HG03045 (cell line): Measurements from ENCODE around the gene GPR176.

Experiments used
- ATAC-seq: cut with Tn5 transposase; IDR thresholded peaks from one replicate; pipeline ENCODE4 v1.9.1; 2021; ENCODE audit warnings: mild to moderate bottlenecking, moderate library complexity; ENCODE audit not compliant: unreplicated experiment

Gene GPR176

GRCh38 chr15:39919748-39920509 is at the start of gene GPR176:
TSS of gene GPR176 (minus strand) at chr15:39920266. CDS start at chr15:39920026, 240 bp downstream.
- peak; percentile 17 for ATAC-seq

DNA sequence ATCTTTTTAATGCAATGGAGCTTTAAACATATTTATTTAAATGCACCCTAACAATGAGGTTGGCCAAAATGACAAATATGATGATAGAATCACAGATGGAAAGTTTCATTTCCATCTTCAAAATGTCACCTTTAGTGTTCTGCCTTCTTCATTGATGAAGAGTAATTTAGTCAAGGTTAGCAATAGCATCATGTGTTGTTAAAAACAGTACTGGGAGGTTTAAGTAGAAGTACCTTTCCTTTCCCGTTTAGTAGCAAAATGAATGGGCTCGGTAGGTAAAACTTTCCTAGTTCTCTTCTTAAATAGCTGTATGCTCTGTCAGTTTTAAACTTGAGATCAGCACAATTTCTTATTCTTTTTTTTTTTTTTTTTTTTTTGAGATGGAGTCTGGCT is 48.9 kb upstream of the GPR176 start:
- ATAC-seq = no peak

DNA sequence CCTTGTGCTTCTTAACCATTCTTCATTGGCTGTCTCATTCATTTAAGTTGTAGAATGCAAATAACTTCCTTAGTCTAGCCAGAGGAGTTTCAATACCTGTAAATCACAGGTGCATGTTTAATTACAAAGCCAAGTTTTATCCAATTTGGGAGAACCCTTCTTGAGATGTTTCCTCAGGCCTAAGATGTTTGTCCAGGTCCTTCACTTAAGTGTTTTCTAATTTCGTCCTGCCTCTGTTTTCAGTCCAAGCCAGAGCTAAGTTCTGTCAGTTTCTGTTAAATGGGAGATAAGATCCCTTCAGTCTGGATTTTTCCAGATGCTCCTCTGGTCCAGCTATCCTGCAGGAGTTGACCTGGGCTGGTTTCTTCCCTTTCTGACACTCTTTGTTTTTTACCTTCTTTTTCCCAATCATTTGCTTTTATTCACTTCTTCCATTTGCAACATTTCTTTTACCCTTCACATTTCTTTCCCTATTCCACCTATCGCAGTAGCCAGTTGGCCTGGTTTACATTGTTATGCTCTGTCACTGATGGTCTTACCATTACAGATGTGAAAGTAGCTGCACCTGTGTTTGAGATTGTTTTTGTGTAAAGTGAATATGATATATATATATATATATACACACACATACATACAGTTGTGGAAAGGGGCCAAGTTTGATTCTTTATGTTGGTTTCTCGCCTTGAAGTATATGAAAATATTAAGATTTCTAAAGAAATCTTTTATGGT is 48.4 kb upstream of the GPR176 start:
- no peak for ATAC-seq

DNA sequence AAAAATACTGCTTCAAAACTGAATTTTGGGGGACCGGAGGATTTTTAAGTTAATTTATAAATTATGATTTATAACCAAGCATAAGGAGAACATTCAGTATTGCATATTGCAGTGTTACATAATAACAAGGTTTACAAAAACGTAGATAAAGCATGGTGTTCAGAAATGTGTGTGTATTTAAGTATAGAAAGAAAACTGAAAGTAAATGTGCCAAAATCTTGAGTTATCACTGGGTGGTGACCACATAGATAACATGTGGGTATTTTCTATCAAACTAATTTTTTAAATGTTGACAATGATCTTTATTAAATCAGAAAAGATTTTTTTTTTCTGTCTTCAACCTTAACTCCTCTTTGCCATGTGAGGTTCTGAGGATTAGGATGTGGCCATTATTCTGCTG is 46.5 kb upstream of the GPR176 start:
- no peak for ATAC-seq

GRCh38 chr15:39963786-39964185 is 43.7 kb upstream of the GPR176 start:
- no peak for ATAC-seq

GRCh38 chr15:39961051-39961450 is 41.0 kb upstream of the GPR176 start:
- ATAC-seq = no peak

- ATAC-seq = no peak
Measured at GRCh38 chr15:39960411-39960810, 40.3 kb upstream of the GPR176 start.

- ATAC-seq = no peak
Measured at GRCh38 chr15:39959411-39959810, 39.3 kb upstream of the GPR176 start.

DNA sequence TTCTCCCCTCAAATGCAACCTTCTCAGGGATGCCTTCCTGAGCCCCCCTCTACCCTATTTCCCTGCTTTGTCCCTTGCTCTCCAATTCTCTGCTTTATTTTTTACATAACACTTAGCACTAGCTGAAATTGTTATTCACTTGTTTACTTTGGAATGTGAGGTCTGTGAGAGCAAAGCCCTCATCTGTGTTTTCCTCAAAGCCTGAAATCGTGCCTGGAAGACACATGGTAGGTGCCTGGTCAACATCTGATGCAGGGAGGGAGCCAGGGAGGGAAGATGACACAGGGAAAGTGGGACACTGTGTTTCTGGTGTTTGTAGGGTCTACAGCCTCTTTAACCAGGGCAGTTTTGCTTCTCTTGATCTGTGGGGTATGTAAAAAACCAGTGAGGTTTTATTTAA is 37.4 kb upstream of the GPR176 start:
- ATAC-seq = no peak

DNA sequence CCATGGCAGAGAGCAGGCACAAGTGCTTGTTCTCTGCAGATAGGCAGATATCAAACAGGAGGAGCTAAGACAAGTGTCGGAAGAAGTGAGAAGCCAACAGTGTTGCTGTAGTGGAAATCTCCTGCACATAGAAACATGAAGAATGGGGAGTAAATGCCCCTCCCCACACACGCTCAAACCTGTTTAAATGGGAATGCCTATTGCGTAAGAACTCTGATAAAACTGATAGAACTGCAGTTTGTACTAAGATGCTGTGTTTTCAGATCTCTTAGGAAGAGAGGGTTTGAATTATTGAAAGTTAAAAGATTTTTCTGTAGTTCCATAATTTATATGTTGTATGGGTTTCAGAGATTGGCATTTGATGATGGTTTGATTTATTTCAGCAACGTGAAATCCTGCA is 33.5 kb upstream of the GPR176 start:
- ATAC-seq = no peak

DNA sequence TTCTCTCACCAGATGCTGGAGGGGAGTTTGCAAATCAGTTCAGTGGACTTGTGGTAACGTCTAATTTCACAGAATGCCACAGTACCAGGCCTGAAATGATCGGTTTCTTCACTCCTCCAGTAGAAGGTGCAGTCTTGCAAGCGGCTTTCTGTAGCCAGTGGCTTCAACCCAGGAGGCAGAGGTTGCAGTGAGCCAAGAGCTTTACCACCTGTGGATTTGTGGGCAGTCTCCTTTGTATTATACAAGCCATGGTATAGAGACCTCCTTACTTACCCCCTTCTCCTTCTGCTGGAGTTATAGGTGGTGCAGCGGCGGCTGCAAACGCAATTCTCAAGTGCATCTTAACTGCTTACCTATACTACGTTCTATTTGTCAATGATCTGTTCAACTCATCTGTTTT is 31.5 kb upstream of the GPR176 start:
- ATAC-seq = no peak

GRCh38 chr15:39948817-39949216 is 28.8 kb upstream of the GPR176 start:
- ATAC-seq = no peak

DNA sequence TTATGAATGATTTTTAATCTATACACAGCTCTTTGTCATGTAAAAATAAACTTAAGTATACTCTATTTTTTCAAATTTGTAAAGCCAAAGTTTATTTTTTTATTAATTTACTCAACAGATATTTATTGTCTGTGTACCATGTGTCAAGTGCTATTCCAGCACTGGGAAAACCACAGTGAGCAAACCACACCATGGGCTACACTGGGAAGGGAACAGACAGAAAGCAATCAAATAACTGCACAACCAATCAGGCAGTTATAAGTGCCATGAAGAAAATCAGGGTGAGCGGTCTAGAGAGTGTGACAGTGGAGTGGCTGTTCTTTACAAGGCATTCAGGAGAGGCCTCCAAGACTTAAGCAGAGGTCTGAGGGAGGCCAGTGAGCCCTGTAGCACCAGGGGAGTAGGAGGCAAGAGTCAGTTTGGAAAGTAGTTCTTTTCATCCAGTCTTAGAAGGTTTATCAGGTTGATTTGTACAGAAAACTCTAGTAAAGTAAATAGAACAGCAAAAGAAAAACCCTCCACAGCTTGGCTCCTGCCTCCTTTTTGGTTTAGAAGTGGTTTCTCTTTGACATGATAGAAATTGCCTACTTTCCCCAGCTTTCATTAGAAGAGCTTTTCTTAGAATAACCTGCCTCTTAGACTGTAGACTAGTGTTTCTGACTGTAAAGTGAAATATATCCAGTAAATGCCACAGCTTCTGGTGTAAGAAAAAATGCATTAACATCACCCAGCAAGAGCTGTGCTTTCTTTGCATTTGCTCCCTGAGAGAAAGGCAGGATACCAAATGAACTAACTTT is 27.5 kb upstream of the GPR176 start:
- ATAC-seq = no peak

DNA sequence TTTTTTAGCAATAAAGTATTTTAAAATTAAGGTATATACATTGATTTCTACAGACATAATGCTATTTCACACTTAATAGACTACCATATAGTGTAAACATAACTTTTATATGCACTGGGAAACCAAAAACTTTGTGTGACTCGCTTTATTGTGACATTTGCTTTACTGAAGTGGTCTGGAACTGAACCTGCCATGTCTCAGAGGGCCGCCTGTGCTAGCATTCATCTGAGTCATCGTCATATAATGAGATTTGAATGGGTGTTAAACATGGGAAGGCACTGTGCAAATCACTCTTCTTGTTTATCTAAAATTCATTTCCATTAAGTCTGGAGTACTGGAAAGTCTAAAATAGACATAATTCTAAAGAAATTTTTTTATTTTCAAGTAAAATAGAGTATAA is 26.8 kb upstream of the GPR176 start:
- no peak for ATAC-seq

GRCh38 chr15:39944726-39945125 is 24.7 kb upstream of the GPR176 start:
- ATAC-seq = no peak

- no peak for ATAC-seq
Measured at GRCh38 chr15:39942753-39943150, 22.7 kb upstream of the GPR176 start.

- no peak for ATAC-seq
Measured at GRCh38 chr15:39942101-39942752, 22.2 kb upstream of the GPR176 start.

DNA sequence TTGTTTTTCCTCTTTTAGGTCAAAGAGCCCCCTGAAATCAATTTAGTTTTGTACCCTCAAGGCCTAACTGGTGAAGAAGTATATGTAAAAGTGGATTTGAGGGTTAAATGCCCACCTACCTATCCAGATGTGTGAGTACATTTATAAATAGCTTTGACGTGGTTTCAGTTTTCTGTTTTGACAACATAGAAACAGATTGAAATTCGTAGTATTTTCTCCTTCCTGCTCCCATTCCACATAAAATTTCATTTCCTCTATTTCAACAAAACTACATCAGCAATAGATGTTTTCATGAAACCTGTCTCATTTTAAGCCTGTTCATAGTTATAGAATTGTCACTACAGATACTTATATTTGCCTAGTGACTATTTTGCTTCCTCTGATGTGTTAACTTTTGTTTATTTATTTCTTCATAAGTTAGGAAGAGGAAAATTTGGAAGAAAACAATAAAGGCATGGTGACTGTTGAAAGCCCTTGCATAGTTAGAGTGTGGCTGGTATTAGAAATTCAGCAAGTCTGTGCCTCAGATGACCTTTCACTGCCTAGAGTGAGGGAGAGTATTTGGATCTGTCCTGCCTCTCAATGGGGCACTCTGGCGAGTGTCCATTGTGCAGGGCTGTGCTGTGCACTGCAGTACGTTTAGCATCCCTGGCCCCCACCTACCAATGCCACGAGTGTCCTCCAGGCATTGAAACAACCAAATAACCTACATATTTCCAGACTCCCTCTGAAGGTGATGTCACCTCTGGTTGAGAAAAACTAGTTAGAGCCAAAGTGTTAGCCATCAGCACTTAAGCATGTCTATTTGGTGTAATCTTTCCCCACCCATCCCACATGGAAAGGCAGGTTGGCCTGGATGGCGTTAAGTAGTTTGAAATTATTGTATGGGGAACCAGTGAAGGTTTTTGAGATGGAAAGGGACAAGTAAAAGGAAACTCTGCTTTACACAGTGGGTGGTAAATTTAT is 19.7 kb upstream of the GPR176 start:
- ATAC-seq = no peak

DNA sequence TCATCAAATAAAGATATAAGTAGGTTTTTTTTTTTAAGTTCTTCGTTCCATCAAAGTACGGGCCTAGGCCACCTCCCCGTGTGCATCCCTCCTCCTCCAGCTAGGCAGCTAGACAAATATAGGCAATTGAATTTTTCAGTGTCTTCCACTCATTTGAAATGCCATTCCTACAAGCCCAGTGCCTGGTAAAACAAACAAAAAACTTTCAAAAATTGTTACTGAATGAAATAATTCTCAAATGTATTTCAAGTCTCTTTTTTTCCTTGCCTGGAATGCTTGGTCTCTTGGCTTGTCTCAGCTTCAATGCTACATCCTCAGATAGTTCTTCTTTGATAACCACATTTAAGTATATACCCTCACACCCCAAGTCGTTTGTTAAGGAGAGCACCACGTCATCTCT is 17.6 kb upstream of the GPR176 start:
- ATAC-seq = no peak

DNA sequence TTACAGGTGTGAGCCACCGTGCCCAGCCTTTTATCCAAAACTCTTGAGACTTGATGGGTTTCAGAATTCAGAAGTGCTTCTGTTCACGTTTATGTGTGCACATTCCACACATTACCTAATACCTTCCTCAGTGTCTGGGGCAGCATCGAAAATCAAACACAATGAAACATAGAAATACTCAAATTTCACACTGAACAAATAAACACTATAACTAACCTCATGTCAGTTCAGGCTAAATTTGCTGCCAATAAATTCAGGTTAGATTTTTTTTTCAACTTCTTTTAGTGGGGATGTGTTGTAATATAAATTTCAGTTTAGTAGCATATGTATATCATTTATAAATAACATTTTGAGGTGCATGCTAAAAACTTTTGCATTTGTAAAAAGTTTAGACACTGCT is 16.6 kb upstream of the GPR176 start:
- no peak for ATAC-seq
